ENCODE data around the gene ANKRD12. TPM values are rescaled to one million over a fixed set of nuclear protein-coding genes. Genes with fewer than 3 reads are reported as not detected.

The ANKRD12 gene
- total RNA-seq, 1 donor from 2014 or later, result 8.5 TPM

DNA sequence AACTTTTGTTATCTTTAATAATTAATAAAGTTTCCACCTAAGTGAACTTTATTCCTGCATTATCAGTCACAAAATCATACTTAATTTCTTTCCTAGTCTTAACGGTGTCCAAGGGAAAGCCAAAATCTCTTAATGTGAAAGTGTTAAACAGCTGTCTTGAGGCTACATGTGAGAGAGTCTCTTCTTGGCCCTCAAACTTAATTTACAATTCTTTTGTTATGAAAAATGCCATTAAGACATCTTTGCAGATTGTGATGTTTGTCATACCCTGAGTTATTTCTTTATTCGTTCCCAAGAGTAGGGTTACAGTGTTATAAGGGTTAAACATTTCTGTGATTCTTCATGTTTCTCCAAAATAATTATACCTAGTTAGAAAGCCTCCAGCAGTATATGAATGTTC is 64.6 kb downstream of the ANKRD12 start:
- DNase-seq (ENCODE audit: low read depth), result no peak
- H3K4me3 ChIP-seq (ENCODE audit: low read depth, low read length), result no peak overlapping the region
- TF ChIP-seq, protein P1, sequence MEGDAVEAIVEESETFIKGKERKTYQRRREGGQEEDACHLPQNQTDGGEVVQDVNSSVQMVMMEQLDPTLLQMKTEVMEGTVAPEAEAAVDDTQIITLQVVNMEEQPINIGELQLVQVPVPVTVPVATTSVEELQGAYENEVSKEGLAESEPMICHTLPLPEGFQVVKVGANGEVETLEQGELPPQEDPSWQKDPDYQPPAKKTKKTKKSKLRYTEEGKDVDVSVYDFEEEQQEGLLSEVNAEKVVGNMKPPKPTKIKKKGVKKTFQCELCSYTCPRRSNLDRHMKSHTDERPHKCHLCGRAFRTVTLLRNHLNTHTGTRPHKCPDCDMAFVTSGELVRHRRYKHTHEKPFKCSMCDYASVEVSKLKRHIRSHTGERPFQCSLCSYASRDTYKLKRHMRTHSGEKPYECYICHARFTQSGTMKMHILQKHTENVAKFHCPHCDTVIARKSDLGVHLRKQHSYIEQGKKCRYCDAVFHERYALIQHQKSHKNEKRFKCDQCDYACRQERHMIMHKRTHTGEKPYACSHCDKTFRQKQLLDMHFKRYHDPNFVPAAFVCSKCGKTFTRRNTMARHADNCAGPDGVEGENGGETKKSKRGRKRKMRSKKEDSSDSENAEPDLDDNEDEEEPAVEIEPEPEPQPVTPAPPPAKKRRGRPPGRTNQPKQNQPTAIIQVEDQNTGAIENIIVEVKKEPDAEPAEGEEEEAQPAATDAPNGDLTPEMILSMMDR (conservative IDR thresholded peaks at IDR 0.05; ENCODE audit: low read depth, low read length), result no peak

DNA sequence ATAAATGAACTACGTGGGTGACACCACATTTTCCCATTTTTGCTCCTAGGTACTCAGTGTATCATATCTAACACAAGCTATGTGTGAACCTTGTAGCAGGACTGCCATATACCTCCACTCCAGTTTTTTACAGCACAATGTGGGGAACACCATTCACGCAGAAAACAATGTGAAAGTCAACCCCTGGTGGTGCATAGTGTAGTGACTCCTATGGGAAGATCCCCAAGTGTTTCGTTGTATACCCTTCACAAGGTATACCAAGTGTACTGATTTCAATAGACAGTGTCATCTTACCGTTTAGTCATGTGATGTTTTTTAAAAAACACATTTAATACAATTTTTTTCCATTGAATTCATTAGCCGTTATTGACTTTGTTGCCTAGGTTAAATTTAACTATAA is 68.1 kb downstream of the ANKRD12 start:
- TF ChIP-seq, protein P1 (conservative IDR thresholded peaks at IDR 0.05; ENCODE audit: low read depth, low read length), result no peak
- no peak for DNase-seq (ENCODE audit: low read depth)
- H3K4me3 ChIP-seq (ENCODE audit: low read depth, low read length), result no peak overlapping the region

DNA sequence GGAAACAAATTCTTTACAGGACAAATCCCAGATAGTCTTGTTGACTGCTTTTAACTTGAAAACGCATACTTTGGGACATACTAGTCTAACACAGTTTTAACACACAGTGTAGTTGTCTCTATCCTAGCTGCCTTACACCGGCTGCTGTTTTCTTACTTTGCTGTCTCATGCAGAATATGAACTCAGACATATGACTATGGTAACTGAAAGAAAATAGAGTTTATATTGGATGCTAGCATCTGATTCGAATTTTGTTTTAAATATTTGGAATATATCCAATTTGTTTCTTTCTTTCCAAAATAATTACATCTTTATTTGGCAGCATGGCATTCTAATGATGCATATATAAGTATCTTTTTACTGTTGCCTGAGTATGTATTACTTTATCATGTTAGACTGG is 69.8 kb downstream of the ANKRD12 start:
- TF ChIP-seq, protein P1 (conservative IDR thresholded peaks at IDR 0.05; ENCODE audit: low read depth, low read length), result no peak
- H3K4me3 ChIP-seq (ENCODE audit: low read depth, low read length), result no peak overlapping the region
- no peak for DNase-seq (ENCODE audit: low read depth)

DNA sequence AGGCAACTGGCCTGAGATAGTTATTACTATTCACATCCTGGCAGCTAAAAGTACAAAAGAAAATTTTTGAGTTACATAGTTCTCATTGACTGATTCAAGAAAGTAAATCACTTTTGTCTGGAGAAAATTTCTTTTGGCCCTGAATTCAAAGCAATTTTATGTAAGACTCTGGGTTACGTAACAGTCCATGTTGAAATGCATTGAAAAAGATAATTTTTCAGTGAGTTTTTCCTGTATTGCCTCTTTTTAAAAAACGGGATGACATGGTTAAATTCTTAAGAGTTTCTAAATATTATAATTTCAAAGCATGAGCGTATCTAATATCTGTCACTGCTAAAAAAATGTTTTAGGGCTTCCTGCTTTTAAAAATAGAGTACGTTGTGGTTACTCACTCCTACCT is 72.7 kb downstream of the ANKRD12 start:
- no peak for DNase-seq (ENCODE audit: low read depth)
- TF ChIP-seq, protein P1 (conservative IDR thresholded peaks at IDR 0.05; ENCODE audit: low read depth, low read length), result no peak
- H3K4me3 ChIP-seq (ENCODE audit: low read depth, low read length), result no peak overlapping the region

DNA sequence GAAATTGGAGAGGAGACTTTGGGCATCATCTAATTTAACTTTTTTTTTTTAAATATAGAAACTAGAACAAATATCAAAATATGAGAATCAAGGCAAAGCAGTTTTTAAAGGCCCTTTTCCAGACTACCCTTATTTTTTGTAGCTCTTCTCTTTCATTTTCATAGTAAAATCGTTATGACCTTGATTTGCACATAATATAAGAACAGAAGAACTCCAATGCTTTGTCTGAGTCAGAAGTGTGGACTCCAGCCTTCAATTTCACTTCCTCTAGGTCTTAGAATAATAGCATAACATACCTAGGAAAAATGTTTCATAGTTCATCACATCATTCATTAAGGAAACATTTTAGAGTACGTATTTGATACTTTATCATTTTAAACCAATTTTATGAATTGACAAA is 74.4 kb downstream of the ANKRD12 start:
- DNase-seq (ENCODE audit: low read depth), result no peak
- TF ChIP-seq, protein P1 (conservative IDR thresholded peaks at IDR 0.05; ENCODE audit: low read depth, low read length), result no peak
- no peak overlapping the region for H3K4me3 ChIP-seq (ENCODE audit: low read depth, low read length)

DNA sequence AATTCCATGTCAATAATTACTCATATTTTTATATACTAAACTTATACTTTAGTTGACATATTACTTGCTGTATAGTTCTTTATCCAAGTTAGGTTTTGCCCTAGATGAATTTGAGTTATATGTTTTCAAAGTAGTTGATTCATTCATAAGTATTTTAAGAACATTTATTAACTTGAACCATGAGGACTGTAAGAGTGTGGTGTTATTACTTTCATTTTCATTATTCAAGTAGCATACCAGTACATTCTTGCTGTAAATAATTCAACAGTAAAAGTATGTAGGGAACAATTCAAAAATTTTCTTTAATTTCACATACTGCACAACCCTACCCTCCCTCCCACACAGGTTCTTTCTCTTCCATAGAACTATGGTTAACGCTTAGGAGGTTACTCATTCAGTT is 75.4 kb downstream of the ANKRD12 start:
- DNase-seq (ENCODE audit: low read depth), result no peak
- TF ChIP-seq, protein P1 (conservative IDR thresholded peaks at IDR 0.05; ENCODE audit: low read depth, low read length), result no peak
- H3K4me3 ChIP-seq (ENCODE audit: low read depth, low read length), result no peak overlapping the region

DNA sequence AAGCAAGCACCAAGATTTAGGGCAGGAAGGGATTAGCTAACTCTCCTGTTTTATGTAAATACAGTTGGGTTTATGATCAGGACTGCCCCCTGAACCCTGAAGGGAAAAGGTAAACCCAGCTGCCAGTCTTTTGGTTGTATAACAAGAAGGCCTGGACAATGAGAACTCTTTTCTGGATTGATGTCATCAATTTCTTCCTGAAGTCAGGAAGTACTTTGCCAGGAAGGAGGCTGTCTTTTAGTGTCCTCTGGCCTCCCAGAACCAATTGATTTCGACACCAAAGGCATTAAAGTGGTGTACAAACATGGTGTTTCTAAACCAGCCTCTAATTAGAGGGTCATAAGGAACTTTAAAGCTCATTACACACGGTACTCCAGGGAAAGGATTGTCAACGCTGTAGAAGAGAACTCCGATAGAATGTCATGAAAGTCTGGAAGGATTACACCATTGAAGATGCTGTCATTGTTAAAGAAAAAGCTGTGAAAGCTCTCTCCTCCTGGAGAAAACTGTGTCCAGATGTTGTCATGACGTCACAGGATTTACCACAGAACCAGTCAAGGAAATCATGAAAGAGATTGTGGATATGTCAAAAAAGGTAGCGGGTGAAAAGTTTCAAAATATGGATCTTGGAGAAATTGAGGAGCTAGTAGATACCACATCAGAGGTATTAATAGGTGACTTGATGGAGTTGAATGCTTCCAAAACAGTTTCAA is 78.8 kb downstream of the ANKRD12 start:
- no peak for DNase-seq (ENCODE audit: low read depth)
- TF ChIP-seq, protein P1 (conservative IDR thresholded peaks at IDR 0.05; ENCODE audit: low read depth, low read length), result no peak
- no peak overlapping the region for H3K4me3 ChIP-seq (ENCODE audit: low read depth, low read length)

Data from epithelial cell of proximal tubule (primary cell).